Stomach (tissue), 4 donors: ENCODE data around the gene GRIA4.

Experiments used
- CTCF ChIP-seq, 7 experiments: fragments of 450-650 bp in 4 of 7; fragments of 200-600 bp in 3 of 7; sonication (generic) in 3 of 7; IDR thresholded peaks; one replicate each; pipeline ENCODE4 v1.5.1; 2016 to 2019; ENCODE audit warnings: antibody characterized with exemption in 7 of 7, control low read depth in 2 of 7, mild to moderate bottlenecking in 1 of 7
- EP300 ChIP-seq: sonication (generic); formaldehyde crosslinking; IDR thresholded peaks from one replicate; pipeline ENCODE4 v1.6.1; 2017; ENCODE audit warnings: antibody characterized with exemption
- POLR2A ChIP-seq, 4 donors: fragments of 450-650 bp; IDR thresholded peaks; one replicate each; pipeline ENCODE4 v1.6.1; 2016; ENCODE audit warnings: antibody characterized with exemption in 4 of 4, control low read depth in 2 of 4, mild to moderate bottlenecking in 1 of 4, moderate library complexity in 1 of 4
- POLR2AphosphoS5 ChIP-seq, 3 donors: sonication (generic); formaldehyde crosslinking; IDR thresholded peaks; one replicate each; pipeline ENCODE4 v1.6.1; 2016; ENCODE audit warnings: antibody characterized with exemption in 3 of 3

- no peak for TF ChIP-seq CTCF (IDR thresholded peaks at IDR 0.05)
- no peak for TF ChIP-seq POLR2AphosphoS5 (IDR thresholded peaks at IDR 0.05)
- no peak for TF ChIP-seq EP300
- no peak for TF ChIP-seq POLR2A (IDR thresholded peaks at IDR 0.05)
Measured at GRCh38 chr11:105903113-105903512, 293.2 kb downstream of the GRIA4 start.
